ENCODE results near the gene DUOX2.
"Not testable (repeated sequence)": the region's sequence is repeated elsewhere in the genome, so short reads cannot be mapped to it uniquely, and the experiment has no call there.

DUOX2 gene

GRCh38 chr15:45077391-45077790, 36.6 kb downstream of the DUOX2 start:
- FAIRE-seq; DNase-seq (ENCODE audit: insufficient read length, low spot score): not testable (repeated sequence)

- not testable (repeated sequence) for DNase-seq (ENCODE audit: insufficient read length, low spot score); FAIRE-seq
Observed at GRCh38 chr15:45075440-45076320, 38.3 kb downstream of the DUOX2 start.

- not testable (repeated sequence) for FAIRE-seq; DNase-seq (ENCODE audit: insufficient read length, low spot score)
Observed at GRCh38 chr15:45073602-45074001, 40.4 kb downstream of the DUOX2 start.

GRCh38 chr15:45069942-45070360, 44.0 kb downstream of the DUOX2 start:
- FAIRE-seq: not testable (repeated sequence)

GRCh38 chr15:45064386-45064785, 49.6 kb downstream of the DUOX2 start:
- DNase-seq (ENCODE audit: insufficient read length, low spot score): no peak
- no peak for FAIRE-seq

More at GRCh38 chr15:45069942-45070360, 44.0 kb downstream of the DUOX2 start:
- DNase-seq (ENCODE audit: insufficient read length, low spot score): not testable (repeated sequence)

GRCh38 chr15:45062301-45062700, 51.7 kb downstream of the DUOX2 start:
- FAIRE-seq; DNase-seq (ENCODE audit: insufficient read length, low spot score): not testable (repeated sequence)

- FAIRE-seq; DNase-seq (ENCODE audit: insufficient read length, low spot score): not testable (repeated sequence)
Observed at GRCh38 chr15:45058690-45059675, 55.0 kb downstream of the DUOX2 start.

- not testable (repeated sequence) for FAIRE-seq; DNase-seq (ENCODE audit: insufficient read length, low spot score)
Observed at GRCh38 chr15:45052676-45053075, 61.3 kb downstream of the DUOX2 start.

- FAIRE-seq: no peak
- no peak for DNase-seq (ENCODE audit: insufficient read length, low spot score)
Observed at GRCh38 chr15:45050587-45050986, 63.4 kb downstream of the DUOX2 start.

GRCh38 chr15:45048794-45049631, 65.0 kb downstream of the DUOX2 start:
- FAIRE-seq: no peak

GRCh38 chr15:45048449-45048793, 65.6 kb downstream of the DUOX2 start:
- DNase-seq (ENCODE audit: insufficient read length, low spot score); FAIRE-seq: not testable (repeated sequence)

More at GRCh38 chr15:45048794-45049631, 65.0 kb downstream of the DUOX2 start:
- DNase-seq (ENCODE audit: insufficient read length, low spot score): no peak

- DNase-seq (ENCODE audit: insufficient read length, low spot score); FAIRE-seq: not testable (repeated sequence)
Observed at GRCh38 chr15:45044270-45044669, 69.7 kb downstream of the DUOX2 start.

- DNase-seq (ENCODE audit: insufficient read length, low spot score); FAIRE-seq: not testable (repeated sequence)
Observed at GRCh38 chr15:45042859-45043258, 71.1 kb downstream of the DUOX2 start.
